ENCODE data around the gene PPP2R5B. TPM values are rescaled to one million over a fixed set of nuclear protein-coding genes. Genes with fewer than 3 reads are reported as not detected.

The PPP2R5B gene
- total RNA-seq, 1 experiment from 2014 or later, result 14.0 TPM

DNA sequence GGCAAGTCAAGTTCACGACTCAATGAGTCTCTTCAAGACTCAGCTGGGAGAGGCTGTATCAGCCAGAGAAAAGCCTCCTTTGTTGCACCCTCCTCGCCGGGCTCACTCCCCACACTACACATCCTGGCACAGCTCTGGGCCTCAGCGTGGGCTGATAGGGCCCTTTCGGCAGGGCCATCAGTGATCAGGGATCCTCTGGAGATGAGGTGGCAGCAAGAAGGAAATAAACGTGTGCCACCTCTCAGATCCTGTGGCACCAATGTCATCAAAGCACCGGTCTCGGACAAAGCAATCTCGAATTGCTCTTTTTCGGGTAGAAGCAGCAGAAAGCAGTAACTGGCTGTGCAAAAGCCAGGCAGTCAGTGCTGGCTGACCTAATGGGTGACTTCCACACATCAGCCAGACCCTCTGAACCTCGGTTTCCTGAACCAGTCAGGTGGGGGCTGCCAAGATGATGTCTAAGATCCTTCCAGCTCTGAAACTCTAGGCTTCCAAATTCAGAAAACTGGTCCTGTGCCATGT lies 48.2 kb upstream of the PPP2R5B start:
- no TSS peak for BruUV-seq (replicated peaks)
- no peak for DNase-seq (ENCODE audit: low read depth, low spot score)
- H3K4me3 ChIP-seq (ENCODE audit: low read depth in 2 of 2, low read length in 2 of 2), result peak overlapping the region; percentile 88 to 99
- ChIA-PET POLR2A (interaction anchor here (1.1 kb wide), 1 partner anchor 28 kb away, joined by 4 read pairs; no protein-coding TSS in a partner anchor), CTCF (interaction anchor here (2.0 to 2.1 kb wide), 2 partner anchors 11 to 12 kb away, joined by 6 to 7 read pairs; no protein-coding TSS in a partner anchor)
- no peak for TF ChIP-seq POLR2AphosphoS5 (IDR thresholded peaks at IDR 0.05; ENCODE audit: low read depth, low read length)
- no peak for TF ChIP-seq CTCF (IDR thresholded peaks at IDR 0.05)
- TF ChIP-seq, protein P1, sequence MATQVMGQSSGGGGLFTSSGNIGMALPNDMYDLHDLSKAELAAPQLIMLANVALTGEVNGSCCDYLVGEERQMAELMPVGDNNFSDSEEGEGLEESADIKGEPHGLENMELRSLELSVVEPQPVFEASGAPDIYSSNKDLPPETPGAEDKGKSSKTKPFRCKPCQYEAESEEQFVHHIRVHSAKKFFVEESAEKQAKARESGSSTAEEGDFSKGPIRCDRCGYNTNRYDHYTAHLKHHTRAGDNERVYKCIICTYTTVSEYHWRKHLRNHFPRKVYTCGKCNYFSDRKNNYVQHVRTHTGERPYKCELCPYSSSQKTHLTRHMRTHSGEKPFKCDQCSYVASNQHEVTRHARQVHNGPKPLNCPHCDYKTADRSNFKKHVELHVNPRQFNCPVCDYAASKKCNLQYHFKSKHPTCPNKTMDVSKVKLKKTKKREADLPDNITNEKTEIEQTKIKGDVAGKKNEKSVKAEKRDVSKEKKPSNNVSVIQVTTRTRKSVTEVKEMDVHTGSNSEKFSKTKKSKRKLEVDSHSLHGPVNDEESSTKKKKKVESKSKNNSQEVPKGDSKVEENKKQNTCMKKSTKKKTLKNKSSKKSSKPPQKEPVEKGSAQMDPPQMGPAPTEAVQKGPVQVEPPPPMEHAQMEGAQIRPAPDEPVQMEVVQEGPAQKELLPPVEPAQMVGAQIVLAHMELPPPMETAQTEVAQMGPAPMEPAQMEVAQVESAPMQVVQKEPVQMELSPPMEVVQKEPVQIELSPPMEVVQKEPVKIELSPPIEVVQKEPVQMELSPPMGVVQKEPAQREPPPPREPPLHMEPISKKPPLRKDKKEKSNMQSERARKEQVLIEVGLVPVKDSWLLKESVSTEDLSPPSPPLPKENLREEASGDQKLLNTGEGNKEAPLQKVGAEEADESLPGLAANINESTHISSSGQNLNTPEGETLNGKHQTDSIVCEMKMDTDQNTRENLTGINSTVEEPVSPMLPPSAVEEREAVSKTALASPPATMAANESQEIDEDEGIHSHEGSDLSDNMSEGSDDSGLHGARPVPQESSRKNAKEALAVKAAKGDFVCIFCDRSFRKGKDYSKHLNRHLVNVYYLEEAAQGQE (IDR thresholded peaks at IDR 0.05; ENCODE audit: insufficient read depth in 1 of 2, low read depth in 2 of 2, low read length in 1 of 2), result no peak
- no peak for TF ChIP-seq TCF7L2 (IDR thresholded peaks at IDR 0.05; ENCODE audit: low read depth, low read length)
- TF ChIP-seq SIN3A (IDR thresholded peaks at IDR 0.05; ENCODE audit: borderline replicate concordance, insufficient read depth, low read depth, low read length), result no peak
- H3K4me1 ChIP-seq (ENCODE audit: control insufficient read depth, insufficient read depth, low read length), result peaks cover 52% of the 10 kb centered on the region
- intact Hi-C loops (cut with micrococcal nuclease; ENCODE audit: unreplicated experiment), result no loop called here
- H3K36me3 ChIP-seq (ENCODE audit: control insufficient read depth, insufficient read depth, low read length), result peaks cover 9% of the 10 kb centered on the region
- peak overlapping the region; percentile 89 for H3K27ac ChIP-seq (ENCODE audit: low read length)
- H3K27me3 ChIP-seq (ENCODE audit: control insufficient read depth, insufficient read depth, low read length), result no peaks in the 10 kb centered on the region
- no peaks in the 10 kb centered on the region for H3K9me3 ChIP-seq (ENCODE audit: control insufficient read depth, insufficient read depth, low read depth, low read length)
- no peak for ATAC-seq
- in situ Hi-C loops (cut with HindIII; ENCODE audit: low pct_unique_long_range_greater_than_20kb, low sequenced_read_pairs), result no loop called here

DNA sequence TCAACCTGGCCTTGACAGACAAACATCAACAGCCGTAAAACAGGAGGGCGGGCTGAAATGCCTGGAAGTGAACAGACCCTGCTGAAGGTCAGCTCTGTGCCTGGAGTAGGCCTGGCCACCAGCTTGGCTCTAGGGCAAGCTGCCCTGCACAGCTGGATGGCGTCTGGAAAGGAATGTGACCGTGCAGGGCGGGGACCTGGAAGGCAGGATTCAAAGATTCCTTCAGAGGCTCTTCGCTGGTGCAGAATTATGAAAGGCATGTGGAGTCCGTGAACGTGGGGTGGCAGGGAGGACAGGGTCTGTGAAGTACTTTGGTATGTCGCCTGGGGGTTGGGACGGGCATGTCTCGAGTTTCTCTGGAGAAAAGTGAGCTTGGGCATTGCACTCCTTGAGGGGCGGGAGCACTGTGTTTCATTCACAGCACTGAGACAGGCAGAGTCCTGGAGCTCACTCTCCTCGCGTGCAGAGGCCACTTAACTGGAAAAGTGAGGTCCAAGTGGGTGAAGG lies 47.6 kb upstream of the PPP2R5B start:
- H3K27me3 ChIP-seq (ENCODE audit: control insufficient read depth, insufficient read depth, low read length), result no peaks in the 10 kb centered on the region
- peaks cover 8% of the 10 kb centered on the region for H3K36me3 ChIP-seq (ENCODE audit: control insufficient read depth, insufficient read depth, low read length)
- POLR2A ChIA-PET, result interaction anchor here (1.0 to 1.8 kb wide), 4 partner anchors 11 to 29 kb away, joined by 3 to 11 read pairs (median 6); no protein-coding TSS in a partner anchor
- peaks cover 46% of the 10 kb centered on the region for H3K4me1 ChIP-seq (ENCODE audit: control insufficient read depth, insufficient read depth, low read length)
- TSS peak; percentile 74 for BruUV-seq (replicated peaks)
- peak overlapping the region; percentile 89 for H3K27ac ChIP-seq (ENCODE audit: low read length)
- ATAC-seq (peak; percentile 15; the same call in 1 of the 2 replicates), DNase-seq (ENCODE audit: low read depth, low spot score) (no peak)
- TF ChIP-seq POLR2AphosphoS5 (IDR thresholded peaks at IDR 0.05; ENCODE audit: low read depth, low read length) (no peak), TCF7L2 (IDR thresholded peaks at IDR 0.05; ENCODE audit: low read depth, low read length) (no peak), SIN3A (IDR thresholded peaks at IDR 0.05; ENCODE audit: borderline replicate concordance, insufficient read depth, low read depth, low read length) (0 out of 2 replicates have a peak, but pooled peaks have one; percentile 28)
- TF ChIP-seq, protein P1 (IDR thresholded peaks at IDR 0.05; ENCODE audit: insufficient read depth in 1 of 2, low read depth in 2 of 2, low read length in 1 of 2), result no peak
- CTCF ChIA-PET, result interaction anchor here (0.9 to 2.1 kb wide), 4 partner anchors 11 to 28 kb away, joined by 3 to 7 read pairs (median 5); no protein-coding TSS in a partner anchor
- in situ Hi-C loops (cut with HindIII; ENCODE audit: low pct_unique_long_range_greater_than_20kb, low sequenced_read_pairs) (no loop called here), intact Hi-C loops (cut with micrococcal nuclease; ENCODE audit: unreplicated experiment) (no loop called here)
- H3K9me3 ChIP-seq (ENCODE audit: control insufficient read depth, insufficient read depth, low read depth, low read length), result no peaks in the 10 kb centered on the region
- peak overlapping the region; percentile 88 to 99 for H3K4me3 ChIP-seq (ENCODE audit: low read depth in 2 of 2, low read length in 2 of 2)

All from Panc1 (cell line).